GM18907 (cell line): ENCODE results near the gene TBC1D22A.

Experiments used
- ATAC-seq: cut with Tn5 transposase; IDR thresholded peaks from one replicate; pipeline ENCODE4 v1.9.1; 2021; ENCODE audit warnings: mild to moderate bottlenecking, moderate library complexity; ENCODE audit not compliant: unreplicated experiment

TBC1D22A gene

GRCh38 chr22:47021371-47022074 is 259.1 kb downstream of the TBC1D22A start:
- no peak for ATAC-seq

GRCh38 chr22:47022075-47022473 is 259.6 kb downstream of the TBC1D22A start:
- ATAC-seq = no peak

GRCh38 chr22:47022475-47022874 is 260.0 kb downstream of the TBC1D22A start:
- no peak for ATAC-seq

- ATAC-seq = no peak
These were observed 261.4 kb downstream of the TBC1D22A start for GRCh38 chr22:47023871-47024270.

- no peak for ATAC-seq
These were observed 265.3 kb downstream of the TBC1D22A start for GRCh38 chr22:47027766-47028165.

- ATAC-seq = no peak
These were observed 267.0 kb downstream of the TBC1D22A start for GRCh38 chr22:47029244-47030074.

GRCh38 chr22:47030143-47030661 is 267.8 kb downstream of the TBC1D22A start:
- no peak for ATAC-seq

- no peak for ATAC-seq
These were observed 268.6 kb downstream of the TBC1D22A start for GRCh38 chr22:47030881-47031627.

- no peak for ATAC-seq
These were observed 269.1 kb downstream of the TBC1D22A start for GRCh38 chr22:47031628-47031915.

GRCh38 chr22:47032091-47032943 is 269.9 kb downstream of the TBC1D22A start:
- no peak for ATAC-seq

GRCh38 chr22:47032956-47033647 is 270.7 kb downstream of the TBC1D22A start:
- no peak for ATAC-seq

- no peak for ATAC-seq
These were observed 271.2 kb downstream of the TBC1D22A start for GRCh38 chr22:47033648-47034000.

- ATAC-seq = no peak
These were observed 271.8 kb downstream of the TBC1D22A start for GRCh38 chr22:47034076-47034808.

GRCh38 chr22:47034905-47035419 is 272.5 kb downstream of the TBC1D22A start:
- no peak for ATAC-seq

GRCh38 chr22:47035425-47035881 is 273.0 kb downstream of the TBC1D22A start:
- no peak for ATAC-seq

- no peak for ATAC-seq
These were observed 273.9 kb downstream of the TBC1D22A start for GRCh38 chr22:47036352-47036751.

- no peak for ATAC-seq
These were observed 274.6 kb downstream of the TBC1D22A start for GRCh38 chr22:47036936-47037485.

GRCh38 chr22:47038206-47038835 is 275.9 kb downstream of the TBC1D22A start:
- ATAC-seq = no peak
